Pulmonary artery endothelial cell (primary cell): ENCODE measurements around the gene PTPRD. TPM values are rescaled to one million over a fixed set of nuclear protein-coding genes. Genes with fewer than 3 reads are reported as not detected.

Source experiments
- DNase-seq: peaks from one replicate; pipeline ENCODE4 v3.0.0-alpha.2; 2011; ENCODE audit warnings: low read depth, low spot score
- total RNA-seq: library from RNA; depleted of rRNA; stranded (reverse); fragments of >200 nt; gene quantifications from 2 replicates; pipeline ENCODE4 v1.2.3, GENCODE V29; 2014

Gene PTPRD
- total RNA-seq, 1 donor from 2014 or later = 1.5 TPM

- DNase-seq = no peak
Observed at GRCh38 chr9:8292657-8293056, 2320.1 kb downstream of the PTPRD start.

- no peak for DNase-seq
Observed at GRCh38 chr9:8289681-8290080, 2323.1 kb downstream of the PTPRD start.

DNA sequence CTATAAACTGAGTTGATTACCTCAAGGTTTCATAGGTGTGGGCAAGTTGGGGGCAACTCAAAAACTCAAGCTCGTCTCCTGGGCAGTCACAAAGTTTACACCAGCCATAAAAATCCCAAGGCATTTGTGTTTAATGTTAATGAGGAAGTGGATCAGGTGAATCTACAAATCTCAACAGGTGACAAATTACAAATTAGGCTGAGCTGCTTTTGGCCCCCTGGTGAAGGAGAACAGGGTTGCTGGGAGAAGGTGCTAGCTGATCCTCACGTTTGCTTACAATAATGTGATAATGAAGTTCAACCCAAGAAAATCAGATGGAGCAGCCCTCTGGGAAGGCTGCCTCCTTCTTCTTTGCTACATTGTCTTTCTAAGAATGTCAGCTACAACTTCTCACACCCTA, 2324.8 kb downstream of the PTPRD start:
- no peak for DNase-seq

DNA sequence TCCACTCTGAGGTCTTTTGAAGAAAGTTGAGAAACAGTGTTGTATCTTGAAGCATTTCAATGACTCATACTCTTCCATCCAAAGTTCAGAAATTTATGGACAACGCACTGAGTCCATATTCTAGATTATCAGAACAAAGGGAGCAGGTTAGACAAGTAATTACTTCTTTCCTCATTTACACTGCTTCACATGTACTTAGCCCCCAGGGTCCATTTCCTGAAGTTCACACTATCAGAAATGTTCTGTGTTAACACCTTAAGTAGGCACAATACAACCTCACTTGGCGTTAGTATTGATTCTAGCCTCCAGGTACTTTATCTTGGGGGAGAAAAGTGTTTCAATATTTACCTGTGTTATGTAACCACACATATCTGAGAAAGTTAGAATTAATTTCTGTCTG, 2325.3 kb downstream of the PTPRD start:
- no peak for DNase-seq

DNA sequence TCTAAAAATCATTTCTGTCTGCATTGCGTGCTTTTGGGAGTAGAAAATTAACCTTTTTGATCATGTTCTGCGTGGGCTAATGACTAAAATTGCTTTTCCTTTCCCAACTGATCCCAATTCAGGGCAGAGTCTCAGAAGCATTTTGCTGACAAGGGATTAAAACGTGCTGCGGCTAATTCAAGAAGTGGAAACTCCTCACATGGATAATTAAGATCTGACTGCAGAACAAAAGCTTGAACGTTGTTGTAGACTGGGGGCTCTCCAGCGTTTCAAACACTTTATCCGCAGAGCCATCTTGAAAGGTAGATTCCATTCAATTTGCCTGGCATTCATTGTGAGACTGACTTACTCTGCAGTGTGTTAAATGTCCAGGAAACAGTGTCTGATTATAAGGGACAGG, 2327.9 kb downstream of the PTPRD start:
- no peak for DNase-seq

DNA sequence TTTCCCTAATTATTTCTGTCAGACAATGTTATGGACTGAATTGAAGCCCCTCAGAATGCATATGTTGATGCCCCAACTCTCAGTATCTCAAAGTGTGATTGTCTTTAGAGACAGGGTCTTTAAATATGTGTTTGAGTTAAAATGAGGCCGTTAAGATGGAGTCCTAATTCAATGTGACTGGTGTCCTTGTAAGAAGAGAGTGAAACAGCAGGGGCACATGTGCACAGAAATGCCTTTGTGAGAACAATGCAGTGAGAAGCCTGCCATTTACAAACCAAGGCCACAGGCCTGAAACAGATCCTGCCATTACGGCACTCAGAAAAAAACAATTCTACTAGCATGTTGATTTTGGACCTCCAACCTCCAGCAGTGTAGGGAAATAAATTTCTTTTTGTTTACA, 2330.3 kb downstream of the PTPRD start:
- DNase-seq = no peak

DNA sequence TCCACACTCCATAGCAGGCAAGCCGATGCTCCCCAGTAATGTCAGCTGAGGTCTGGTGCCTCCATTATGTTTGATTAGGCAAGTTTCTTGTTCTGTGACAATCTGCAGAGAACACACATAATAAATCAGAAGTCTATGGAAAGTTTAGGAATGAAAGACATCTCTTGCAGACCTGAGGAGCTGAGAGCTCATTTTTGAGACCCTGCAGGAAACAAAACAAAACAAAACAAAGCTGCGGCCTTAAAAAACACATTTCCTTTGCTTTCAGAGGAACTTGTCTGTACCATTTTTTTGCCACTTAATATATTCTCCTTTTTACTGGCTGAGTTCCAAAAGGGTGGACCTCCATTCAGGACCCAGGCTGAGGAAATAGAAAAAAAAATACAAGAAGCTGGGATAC, 2332.0 kb downstream of the PTPRD start:
- DNase-seq = no peak

DNA sequence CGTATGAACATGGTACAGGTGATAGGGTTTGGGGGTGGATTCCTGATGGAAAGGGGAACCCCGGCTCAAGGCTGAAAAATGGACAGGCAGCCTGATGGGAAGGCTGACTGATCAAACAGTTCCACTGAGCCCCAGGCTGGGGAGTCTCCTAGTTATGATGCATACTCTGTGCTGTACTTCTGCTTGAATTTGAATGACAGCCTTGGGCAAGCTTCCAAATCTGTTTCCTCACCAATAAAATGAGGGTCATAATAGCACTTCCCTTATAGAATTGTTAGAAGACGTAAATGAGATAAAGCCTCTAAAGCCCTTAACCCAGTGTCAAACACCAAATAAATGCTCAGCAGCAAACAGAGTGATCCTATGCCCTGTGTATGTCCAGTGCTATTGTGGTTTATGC, 2334.8 kb downstream of the PTPRD start:
- no peak for DNase-seq

- DNase-seq = no peak
Observed at GRCh38 chr9:8270235-8270634, 2342.6 kb downstream of the PTPRD start.

DNA sequence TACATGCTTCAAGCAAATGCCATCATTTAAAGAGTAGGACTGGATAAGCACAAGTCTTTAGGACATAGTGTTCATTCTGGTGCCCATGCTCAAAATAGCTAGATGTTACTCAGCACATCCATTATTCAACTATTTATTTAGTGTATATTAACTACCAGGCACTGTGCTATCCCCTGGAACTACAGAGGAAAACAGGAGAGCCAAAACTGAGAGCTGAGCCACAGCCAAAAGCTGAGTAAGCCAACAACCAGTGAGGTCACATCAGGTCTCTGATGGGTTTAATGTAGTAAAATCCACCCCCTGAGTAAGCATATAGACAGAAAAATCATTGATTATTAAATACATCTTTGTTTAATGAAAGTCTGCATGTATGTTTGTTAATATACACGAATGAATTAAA, 2343.9 kb downstream of the PTPRD start:
- DNase-seq = no peak

DNA sequence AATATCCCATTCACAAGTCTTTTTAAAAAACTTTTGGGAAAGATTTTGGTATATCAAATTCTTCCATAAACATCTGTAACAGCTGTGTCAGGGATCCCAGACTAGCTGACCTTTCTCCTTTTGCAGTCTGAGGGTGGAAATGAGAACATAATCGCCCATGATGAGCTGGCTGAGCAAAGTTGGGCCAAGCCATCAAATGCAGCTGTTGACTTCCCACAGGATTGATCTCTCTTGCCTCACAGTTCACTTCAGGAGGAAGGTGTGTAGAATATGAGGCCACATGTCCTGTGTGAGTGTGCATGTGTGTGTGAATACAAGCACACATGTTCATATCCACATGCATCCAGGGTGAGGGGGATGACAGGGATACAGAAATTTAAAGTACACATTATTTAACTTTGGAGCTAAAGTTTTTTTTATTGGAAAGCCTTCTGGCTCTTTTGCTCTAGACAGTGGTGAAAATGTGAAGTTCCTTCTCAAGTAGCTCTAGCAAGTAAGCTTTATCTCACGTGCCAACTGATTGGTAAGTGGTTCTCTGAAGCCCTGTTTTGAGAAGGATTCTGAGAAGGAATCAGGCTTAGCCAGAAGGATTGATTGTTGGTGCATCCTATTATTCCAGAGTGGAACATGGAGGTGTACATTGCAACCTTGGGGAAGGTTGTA, 2344.5 kb downstream of the PTPRD start:
- no peak for DNase-seq

DNA sequence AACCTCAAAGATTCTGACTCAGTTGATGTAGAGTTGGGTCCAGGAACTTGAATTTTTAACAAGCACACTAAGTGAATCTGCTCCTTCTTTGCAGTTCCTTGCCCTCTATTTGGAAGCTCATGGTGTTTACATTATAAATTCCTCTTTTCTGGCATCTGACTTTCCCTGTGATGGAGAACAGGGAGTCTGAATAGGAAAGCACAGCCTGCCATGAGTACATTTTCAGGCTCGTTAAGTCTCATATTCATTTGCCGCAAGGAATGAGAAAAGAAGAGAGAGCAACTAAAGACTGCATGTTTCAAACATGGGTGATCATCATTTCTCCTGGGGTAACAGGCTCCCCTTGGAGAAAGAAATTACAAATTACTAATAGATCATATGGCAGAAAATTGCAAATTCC, 2345.2 kb downstream of the PTPRD start:
- no peak for DNase-seq

DNA sequence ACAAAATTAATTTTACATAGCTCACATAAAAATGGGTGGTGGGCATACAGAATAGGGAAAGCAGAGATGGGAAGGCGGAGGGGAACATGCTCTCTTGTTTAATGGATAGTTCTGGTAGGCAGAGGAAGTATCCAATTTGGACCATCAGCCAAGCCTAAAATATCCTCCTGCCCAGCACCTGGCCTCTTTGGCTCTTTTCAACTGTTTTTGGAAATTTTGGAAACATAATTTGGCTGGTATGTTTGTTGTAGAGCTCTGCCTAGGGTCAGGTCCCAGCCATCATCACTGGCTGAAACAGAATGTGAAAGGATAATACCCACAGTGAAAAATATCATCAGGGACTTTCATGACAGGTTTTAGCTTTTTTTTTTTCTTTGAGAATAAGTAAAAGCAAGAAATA, 2345.9 kb downstream of the PTPRD start:
- no peak for DNase-seq

- DNase-seq = no peak
Observed at GRCh38 chr9:8265281-8265680, 2347.5 kb downstream of the PTPRD start.
